Posterior cingulate gyrus (tissue), 11 donors: ENCODE measurements around the gene PROM1.

Experiments used
- DNase-seq, 10 donors: peaks; one replicate each; pipeline versions ENCODE4 v3.0.0 to v3.0.0-alpha.2; 2020 to 2021; ENCODE audit warnings: mixed read lengths in 3 of 10
- intact Hi-C: fragments of 100-400 bp; cut with DNase I; formaldehyde crosslinking; loops from one replicate; pipeline ENCODE4 v1.15.1; 2023

Gene PROM1

GRCh38 chr4:16067515-16067914 is 16.3 kb downstream of the PROM1 start:
- DNase-seq: peak in 6 of 10 donors; percentile 34 to 89 (median 62)
- intact Hi-C loops: no loop called here

- no peak for DNase-seq
- intact Hi-C loops: no loop called here
Observed at GRCh38 chr4:16066586-16067128, 17.2 kb downstream of the PROM1 start.

GRCh38 chr4:16065066-16065465 is 18.8 kb downstream of the PROM1 start:
- intact Hi-C loops: no loop called here
- DNase-seq: no peak

- no peak for DNase-seq
- intact Hi-C loops: no loop called here
Observed at GRCh38 chr4:16062601-16063000, 21.2 kb downstream of the PROM1 start.

GRCh38 chr4:16056681-16057385 is 27.0 kb downstream of the PROM1 start:
- intact Hi-C loops: no loop called here
- peak in 4 of 10 donors; percentile 19 to 42 (median 33) for DNase-seq

GRCh38 chr4:16055873-16056272 is 27.9 kb downstream of the PROM1 start:
- intact Hi-C loops: no loop called here
- DNase-seq: no peak

GRCh38 chr4:16055471-16055870 is 28.4 kb downstream of the PROM1 start:
- DNase-seq: no peak

GRCh38 chr4:16052939-16053338 is 30.9 kb downstream of the PROM1 start:
- no peak for DNase-seq
- intact Hi-C loops: no loop called here

More at GRCh38 chr4:16055471-16055870, 28.4 kb downstream of the PROM1 start:
- intact Hi-C loops: no loop called here

- peak in 1 of 10 donors; percentile 86 for DNase-seq
- intact Hi-C loops: no loop called here
Observed at GRCh38 chr4:16051980-16052379, 31.8 kb downstream of the PROM1 start.

GRCh38 chr4:16051132-16051531 is 32.7 kb downstream of the PROM1 start:
- intact Hi-C loops: no loop called here
- no peak for DNase-seq

GRCh38 chr4:16050669-16051068 is 33.2 kb downstream of the PROM1 start:
- intact Hi-C loops: no loop called here
- DNase-seq: no peak

- intact Hi-C loops: no loop called here
- DNase-seq: no peak
Observed at GRCh38 chr4:16048619-16049419, 35.0 kb downstream of the PROM1 start.

- intact Hi-C loops: no loop called here
- DNase-seq: no peak
Observed at GRCh38 chr4:16045687-16046086, 38.1 kb downstream of the PROM1 start.

- intact Hi-C loops: no loop called here
- DNase-seq: no peak
Observed at GRCh38 chr4:16043642-16044498, 40.0 kb downstream of the PROM1 start.

- intact Hi-C loops: no loop called here
- no peak for DNase-seq
Observed at GRCh38 chr4:16039139-16039538, 44.7 kb downstream of the PROM1 start.

GRCh38 chr4:16037901-16038300 is 45.9 kb downstream of the PROM1 start:
- no peak for DNase-seq
- intact Hi-C loops: no loop called here

GRCh38 chr4:16035843-16036242 is 48.0 kb downstream of the PROM1 start:
- no peak for DNase-seq
- intact Hi-C loops: no loop called here

- DNase-seq: no peak
- intact Hi-C loops: no loop called here
Observed at GRCh38 chr4:16034010-16034748, 49.6 kb downstream of the PROM1 start.

GRCh38 chr4:16032396-16032770 is 51.4 kb downstream of the PROM1 start:
- intact Hi-C loops: no loop called here

More at GRCh38 chr4:16032396-16032770, 51.4 kb downstream of the PROM1 start:
- no peak for DNase-seq
